Measurements from ENCODE around the gene LRRC4C. TPM values are rescaled to one million over a fixed set of nuclear protein-coding genes. Genes with fewer than 3 reads are reported as not detected.

Gene LRRC4C
- total RNA-seq, 1 donor from 2014 or later: 2.2 TPM

DNA sequence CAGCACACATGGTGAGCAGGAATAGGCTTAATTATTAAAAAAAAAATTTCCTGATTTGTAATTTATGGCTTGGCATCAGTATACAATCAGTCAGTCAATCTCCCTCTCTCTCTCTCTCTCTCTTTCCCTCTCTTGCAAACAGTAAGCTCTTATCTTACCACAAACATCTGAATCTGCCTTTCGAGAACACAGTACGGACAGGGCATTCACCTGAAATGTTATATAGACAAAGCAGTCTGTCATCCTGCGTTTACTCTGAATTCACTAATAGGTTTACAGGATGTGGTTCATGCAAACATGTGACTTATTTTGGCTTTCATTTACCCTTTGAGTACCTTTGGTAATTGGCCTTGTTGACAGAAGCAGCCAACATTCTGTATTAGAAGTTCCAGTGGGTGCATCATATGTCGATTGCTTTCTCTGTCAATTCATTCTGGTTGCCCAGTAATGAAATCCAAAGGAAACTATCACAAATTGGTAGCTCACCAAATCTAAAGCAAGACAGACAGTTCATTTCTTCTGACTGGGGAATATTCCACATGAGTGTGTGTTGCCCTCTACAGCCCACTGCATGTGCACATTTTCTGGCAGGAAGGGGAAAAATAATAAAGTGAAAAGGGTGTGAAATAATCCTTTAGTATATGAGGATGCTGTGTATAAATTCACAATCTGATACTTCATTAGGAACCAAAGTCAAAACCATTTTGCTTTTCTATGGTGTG, 1058.2 kb downstream of the LRRC4C start:
- intact Hi-C loops (cut with DNase I): no loop called here
- Histone ChIP-seq H3K27ac (no peak overlapping the region), H3K4me1 (no peaks in the 10 kb centered on the region), H3K36me3 (no peaks in the 10 kb centered on the region), H3K9me3 (no peaks in the 10 kb centered on the region), H3K4me3 (no peak overlapping the region), H3K27me3 (no peaks in the 10 kb centered on the region)
- DNase-seq (no peak), ATAC-seq (no peak)
- TF ChIP-seq, protein P1, sequence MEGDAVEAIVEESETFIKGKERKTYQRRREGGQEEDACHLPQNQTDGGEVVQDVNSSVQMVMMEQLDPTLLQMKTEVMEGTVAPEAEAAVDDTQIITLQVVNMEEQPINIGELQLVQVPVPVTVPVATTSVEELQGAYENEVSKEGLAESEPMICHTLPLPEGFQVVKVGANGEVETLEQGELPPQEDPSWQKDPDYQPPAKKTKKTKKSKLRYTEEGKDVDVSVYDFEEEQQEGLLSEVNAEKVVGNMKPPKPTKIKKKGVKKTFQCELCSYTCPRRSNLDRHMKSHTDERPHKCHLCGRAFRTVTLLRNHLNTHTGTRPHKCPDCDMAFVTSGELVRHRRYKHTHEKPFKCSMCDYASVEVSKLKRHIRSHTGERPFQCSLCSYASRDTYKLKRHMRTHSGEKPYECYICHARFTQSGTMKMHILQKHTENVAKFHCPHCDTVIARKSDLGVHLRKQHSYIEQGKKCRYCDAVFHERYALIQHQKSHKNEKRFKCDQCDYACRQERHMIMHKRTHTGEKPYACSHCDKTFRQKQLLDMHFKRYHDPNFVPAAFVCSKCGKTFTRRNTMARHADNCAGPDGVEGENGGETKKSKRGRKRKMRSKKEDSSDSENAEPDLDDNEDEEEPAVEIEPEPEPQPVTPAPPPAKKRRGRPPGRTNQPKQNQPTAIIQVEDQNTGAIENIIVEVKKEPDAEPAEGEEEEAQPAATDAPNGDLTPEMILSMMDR (IDR thresholded peaks at IDR 0.05): no peak

DNA sequence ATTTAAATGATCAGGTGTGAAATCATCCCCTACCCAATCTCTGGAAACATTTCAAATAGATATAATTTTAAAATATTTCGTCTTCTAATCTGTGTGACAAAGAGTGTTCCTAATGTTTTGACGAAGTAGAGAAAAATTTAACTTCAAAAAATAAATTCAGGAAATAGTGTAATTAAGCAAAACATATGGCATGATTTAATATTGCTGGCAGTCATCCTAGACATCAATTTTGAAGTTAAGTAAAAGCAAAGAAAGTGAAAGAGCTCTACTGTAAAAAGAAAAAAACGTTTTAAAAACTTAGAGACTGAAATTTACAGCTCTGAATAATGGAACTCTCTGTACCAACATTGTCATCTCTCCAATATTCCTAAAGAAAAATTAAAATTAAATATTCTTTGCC, 1062.3 kb downstream of the LRRC4C start:
- no peaks in the 10 kb centered on the region for H3K4me1 ChIP-seq

DNA sequence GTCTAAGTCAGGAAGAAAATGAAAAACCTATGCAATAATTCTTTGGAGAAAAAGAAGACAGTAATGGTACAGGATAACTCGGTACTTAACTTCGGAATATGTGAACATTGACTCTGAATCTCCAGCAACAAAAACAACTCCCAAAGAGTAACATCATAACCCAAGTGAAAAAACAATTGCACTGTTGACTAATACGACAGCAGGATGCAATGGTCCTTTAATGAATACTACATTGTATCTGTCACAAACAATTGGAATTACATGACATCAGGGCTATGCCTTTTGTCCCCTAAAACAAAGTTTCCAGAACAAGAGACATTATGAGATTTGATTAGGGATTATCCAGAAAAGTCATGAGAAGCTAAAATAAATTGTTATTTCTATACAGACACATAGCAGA, 1065.9 kb downstream of the LRRC4C start:
- no peaks in the 10 kb centered on the region for H3K27me3 ChIP-seq
- H3K27ac ChIP-seq: no peak overlapping the region
- no peak for ATAC-seq
- TF ChIP-seq, protein P1 (IDR thresholded peaks at IDR 0.05): no peak
- no peaks in the 10 kb centered on the region for H3K4me1 ChIP-seq
- DNase-seq: no peak
- H3K36me3 ChIP-seq: no peaks in the 10 kb centered on the region
- no peaks in the 10 kb centered on the region for H3K9me3 ChIP-seq
- no peak overlapping the region for H3K4me3 ChIP-seq
- intact Hi-C loops (cut with DNase I): no loop called here

More for the DNA sequence above, 1062.3 kb downstream of the LRRC4C start:
- DNase-seq (no peak), ATAC-seq (no peak)
- intact Hi-C loops (cut with DNase I): no loop called here
- Histone ChIP-seq H3K27ac (no peak overlapping the region), H3K4me3 (no peak overlapping the region), H3K36me3 (no peaks in the 10 kb centered on the region), H3K27me3 (no peaks in the 10 kb centered on the region), H3K9me3 (no peaks in the 10 kb centered on the region)
- TF ChIP-seq, protein P1 (IDR thresholded peaks at IDR 0.05): no peak

DNA sequence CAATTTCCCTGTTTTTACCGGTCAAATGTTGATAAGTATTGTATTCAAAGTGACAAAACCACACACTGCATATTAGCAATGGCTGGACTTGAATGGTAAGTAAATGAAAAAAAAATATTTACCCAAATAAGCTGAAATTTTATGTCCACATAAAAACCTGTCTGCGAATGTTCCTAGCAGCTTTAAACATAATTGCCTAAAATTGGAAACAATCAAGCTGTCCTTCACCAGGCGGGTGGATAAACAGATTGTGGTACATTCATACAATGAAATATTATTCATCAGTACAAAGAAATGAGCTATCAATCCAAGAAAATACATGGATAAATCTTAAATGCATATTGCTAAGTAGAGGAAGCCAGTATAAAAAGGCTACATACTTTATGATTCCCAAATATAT, 1067.8 kb downstream of the LRRC4C start:
- Histone ChIP-seq H3K27me3 (no peaks in the 10 kb centered on the region), H3K4me3 (no peak overlapping the region), H3K36me3 (no peaks in the 10 kb centered on the region), H3K27ac (no peak overlapping the region), H3K9me3 (no peaks in the 10 kb centered on the region), H3K4me1 (no peaks in the 10 kb centered on the region)
- TF ChIP-seq, protein P1 (IDR thresholded peaks at IDR 0.05): no peak
- intact Hi-C loops (cut with DNase I): no loop called here
- ATAC-seq (no peak), DNase-seq (no peak)

DNA sequence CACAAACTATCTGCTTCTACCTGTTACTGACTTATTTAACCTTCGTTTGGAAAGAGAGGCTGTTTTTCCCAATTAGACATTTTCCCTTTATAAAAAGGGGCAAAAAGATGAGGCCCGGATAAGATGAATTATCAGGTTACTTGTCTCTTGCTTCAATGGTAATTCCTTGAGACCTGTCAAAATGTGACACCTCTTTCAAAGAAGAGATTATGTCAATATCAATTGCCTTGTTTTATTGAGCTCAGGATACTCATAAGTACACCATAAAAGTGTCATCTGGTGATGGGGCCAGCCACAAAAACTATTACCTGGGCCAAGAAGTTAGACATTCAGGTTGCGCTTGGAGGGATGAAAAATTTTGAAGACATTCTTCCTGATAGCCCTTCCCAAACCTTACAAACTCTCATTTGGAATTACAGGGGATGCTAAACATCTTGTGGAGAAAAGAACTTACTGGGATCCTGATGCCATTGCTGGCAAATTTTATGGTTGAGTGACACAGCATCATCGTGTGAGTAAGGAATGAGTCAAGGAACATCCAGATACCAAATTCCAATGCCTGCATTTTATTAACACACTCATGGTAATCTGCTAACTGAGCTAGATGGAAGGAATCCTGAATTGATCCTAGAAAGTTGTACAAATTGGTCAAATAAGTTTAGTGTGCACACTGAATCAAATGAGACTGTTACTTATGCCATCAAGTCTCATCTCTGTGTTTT, 1071.2 kb downstream of the LRRC4C start:
- no peak overlapping the region for H3K4me3 ChIP-seq
- intact Hi-C loops (cut with DNase I): no loop called here
- no peaks in the 10 kb centered on the region for H3K9me3 ChIP-seq
- no peak overlapping the region for H3K27ac ChIP-seq
- H3K4me1 ChIP-seq: no peaks in the 10 kb centered on the region
- H3K27me3 ChIP-seq: no peaks in the 10 kb centered on the region
- ATAC-seq (no peak), DNase-seq (no peak)
- no peaks in the 10 kb centered on the region for H3K36me3 ChIP-seq
- TF ChIP-seq, protein P1 (IDR thresholded peaks at IDR 0.05): no peak

All from upper lobe of right lung (tissue), 1 donor.